PC-3 (cell line): Measurements from ENCODE around the gene GIN1. TPM values are rescaled to one million over a fixed set of nuclear protein-coding genes. Genes with fewer than 3 reads are reported as not detected.

Experiments used
- ATAC-seq: fragments of 200-7000 bp; cut with Tn5 transposase; 2 replicates; pipeline ENCODE4 v1.9.1; 2020; ENCODE audit warnings: mild to moderate bottlenecking, moderate library complexity
- BruUV-seq: library from RNA; stranded (reverse); fragments of 400-500 nt; replicated peaks from 2 replicates; lab custom pipeline; 2021; lab: Mats Ljungman, UMichigan
- CTCF ChIA-PET: fragments of 300-600 bp; sonication (Branson Sonifier 250); formaldehyde crosslinking; loops from one replicate; lab custom pipeline; 2022; ENCODE audit warnings: antibody characterized with exemption; lab: Charles Lee
- POLR2A ChIA-PET: fragments of 300-600 bp; sonication (Branson Sonifier 250); formaldehyde crosslinking; loops from one replicate; lab custom pipeline; 2022; ENCODE audit warnings: antibody characterized with exemption; ENCODE audit not compliant: unreplicated experiment; lab: Charles Lee
- DNase-seq: peaks from one replicate; pipeline ENCODE4 v3.0.0-alpha.2; 2015
- H2AFZ ChIP-seq: fragments of 300-600 bp; sonication (generic); 2 replicates; pipeline ENCODE4 v1.6.0; 2016; ENCODE audit warnings: antibody characterized with exemption, low read length
- H3F3A ChIP-seq: fragments of 300-600 bp; sonication (generic); one replicate; pipeline ENCODE4 v1.6.0; 2017; ENCODE audit warnings: antibody characterized with exemption, low read length, control low read depth, mild to moderate bottlenecking; ENCODE audit not compliant: unreplicated experiment
- H3K27ac ChIP-seq: fragments of 300-600 bp; sonication (generic); 2 replicates; pipeline ENCODE4 v1.5.1; 2016; ENCODE audit warnings: mild to moderate bottlenecking, low read length
- H3K27me3 ChIP-seq: fragments of 300-600 bp; sonication (generic); 2 replicates; pipeline ENCODE4 v1.6.1; 2016; ENCODE audit warnings: low read length, mixed read lengths
- H3K36me3 ChIP-seq: fragments of 300-600 bp; sonication (generic); 2 replicates; pipeline ENCODE4 v1.6.1; 2016; ENCODE audit warnings: low read depth, mixed run types, low read length, mixed read lengths
- H3K4me1 ChIP-seq: fragments of 300-600 bp; sonication (generic); 2 replicates; pipeline ENCODE4 v1.5.1; 2016; ENCODE audit warnings: low read length; ENCODE audit not compliant: insufficient read depth
- H3K4me2 ChIP-seq: fragments of 300-600 bp; sonication (generic); 2 replicates; pipeline ENCODE4 v1.6.0; 2016; ENCODE audit warnings: low read length
- H3K4me3 ChIP-seq: fragments of 300-600 bp; sonication (generic); 2 replicates; pipeline ENCODE4 v1.5.1; 2016; ENCODE audit warnings: mild to moderate bottlenecking, low read length, mixed read lengths
- H3K79me2 ChIP-seq: fragments of 300-600 bp; sonication (generic); 2 replicates; pipeline ENCODE4 v1.6.1; 2017; ENCODE audit warnings: low read length, mixed read lengths
- H3K9ac ChIP-seq: fragments of 300-600 bp; sonication (generic); 2 replicates; pipeline ENCODE4 v1.6.0; 2016; ENCODE audit warnings: mild to moderate bottlenecking, low read length
- H3K9me2 ChIP-seq: fragments of 300-600 bp; sonication (generic); replicated peaks from 2 replicates; pipeline ENCODE4 v1.6.1; 2016; ENCODE audit warnings: mixed run types, low read length, mixed read lengths
- H3K9me3 ChIP-seq: fragments of 300-600 bp; sonication (generic); 2 replicates; pipeline ENCODE4 v1.6.1; 2016; ENCODE audit warnings: low read length, mixed read lengths
- H4K20me1 ChIP-seq: fragments of 300-600 bp; sonication (generic); 2 replicates; pipeline ENCODE4 v1.6.1; 2016; ENCODE audit warnings: low read length, mixed read lengths
- CTCF ChIP-seq: fragments of 300-600 bp; sonication (generic); conservative IDR thresholded peaks from 2 replicates; pipeline ENCODE4 v1.5.1; 2017; ENCODE audit warnings: antibody characterized with exemption, low read depth, mild to moderate bottlenecking, low read length
- EZH2 ChIP-seq: fragments of 300-600 bp; sonication (generic); IDR thresholded peaks from one replicate; pipeline ENCODE4 v1.6.1; 2017; ENCODE audit warnings: antibody characterized with exemption, mild to moderate bottlenecking, low read length; ENCODE audit not compliant: unreplicated experiment
- EZH2phosphoT487 ChIP-seq: fragments of 300-600 bp; sonication (generic); IDR thresholded peaks from 2 replicates; pipeline ENCODE4 v1.6.1; 2018; ENCODE audit warnings: mild to moderate bottlenecking, antibody characterized with exemption, low read length, borderline replicate concordance
- intact Hi-C: fragments of 100-400 bp; cut with micrococcal nuclease; formaldehyde crosslinking; loops from 2 replicates; pipeline ENCODE4 v1.9.0; 2023
- total RNA-seq: library from RNA; depleted of rRNA; stranded (reverse); fragments of >200 nt; gene quantifications from 2 replicates; pipeline ENCODE4 v1.2.3, GENCODE V29; 2014; rRNA removed

Gene GIN1
- total RNA-seq, 1 experiment from 2014 or later = 6.2 TPM

- Histone ChIP-seq H3F3A (no peaks in the 10 kb centered on the region), H3K36me3 (no peaks in the 10 kb centered on the region), H3K27ac (no peak overlapping the region), H3K9ac (no peak overlapping the region), H3K9me3 (no peaks in the 10 kb centered on the region), H3K27me3 (no peaks in the 10 kb centered on the region), H3K4me1 (peaks cover 8% of the 10 kb centered on the region; the same call in 1 of the 2 replicates), H4K20me1 (no peaks in the 10 kb centered on the region), H3K9me2 (no peaks in the 10 kb centered on the region), H3K4me2 (no peak overlapping the region), H3K4me3 (no peak overlapping the region), H2AFZ (no peak overlapping the region), H3K79me2 (no peaks in the 10 kb centered on the region)
- no TSS peak for BruUV-seq
- POLR2A ChIA-PET = no interaction called here
- intact Hi-C loops = no loop called here
- peak; percentile 62 for ATAC-seq
- CTCF ChIA-PET = no interaction called here
- TF ChIP-seq CTCF (peak; percentile 40; the same call in 1 of the 2 replicates), EZH2 (no peak)
- peak; percentile 61 for DNase-seq
Measured at GRCh38 chr5:103037673-103038455, 82.1 kb downstream of the GIN1 start.

- DNase-seq (no peak), ATAC-seq (no peak)
- ChIA-PET CTCF (interaction anchor here (0.9 to 1.4 kb wide), 2 partner anchors 256 to 355 kb away, joined by 3 to 4 read pairs; no protein-coding TSS in a partner anchor), POLR2A (no interaction called here)
- no peak overlapping the region for H3K27ac ChIP-seq
- H3K9me2 ChIP-seq = no peaks in the 10 kb centered on the region
- intact Hi-C loops = no loop called here
- H3K27me3 ChIP-seq = no peaks in the 10 kb centered on the region
- no peak overlapping the region for H3K4me2 ChIP-seq
- no peak overlapping the region for H3K4me3 ChIP-seq
- TF ChIP-seq CTCF (no peak), EZH2phosphoT487 (no peak), EZH2 (no peak)
- H3K36me3 ChIP-seq = no peaks in the 10 kb centered on the region
- H3F3A ChIP-seq = no peaks in the 10 kb centered on the region
- H2AFZ ChIP-seq = no peak overlapping the region
- H3K9ac ChIP-seq = no peak overlapping the region
- no peaks in the 10 kb centered on the region for H3K9me3 ChIP-seq
- no TSS peak for BruUV-seq
- no peaks in the 10 kb centered on the region for H4K20me1 ChIP-seq
- H3K79me2 ChIP-seq = no peaks in the 10 kb centered on the region
- H3K4me1 ChIP-seq = peaks cover 8% of the 10 kb centered on the region; the same call in 1 of the 2 replicates
Measured at GRCh38 chr5:103036601-103037000, 83.3 kb downstream of the GIN1 start.

Other genes starting within 250 kb of the GIN1 start
- gene PPIP5K2, start 163 bp upstream of the GIN1 start, total RNA-seq = 40.4 and 52.2 TPM in 2 replicates
- gene MACIR, start 138.6 kb upstream of the GIN1 start, total RNA-seq = 15.1 and 22.2 TPM in 2 replicates